Right lobe of liver (tissue), 4 donors: ENCODE data around the gene LSM14A.

ENCODE experiments used
- POLR2A ChIP-seq: fragments of 450-650 bp; IDR thresholded peaks from one replicate; pipeline ENCODE4 v1.6.1; 2017; ENCODE audit warnings: antibody characterized with exemption, mild to moderate bottlenecking
- TF ChIP-seq, protein P1 (sequence below), 4 donors: fragments of 200-600 bp in 3 of 4; fragments of 450-650 bp in 1 of 4; IDR thresholded peaks; one replicate each; pipeline versions ENCODE4 v1.5.1 to v1.8.0; 2016 to 2022; ENCODE audit warnings: antibody characterized with exemption in 4 of 4, mild to moderate bottlenecking in 2 of 4
- donor health status: DM: no; HTN: no; CAD: no.
- donor health status: DM: no; HTN: no; CAD: no.
- donor health status: DM: no; HTN: yes; CAD: no.

DNA sequence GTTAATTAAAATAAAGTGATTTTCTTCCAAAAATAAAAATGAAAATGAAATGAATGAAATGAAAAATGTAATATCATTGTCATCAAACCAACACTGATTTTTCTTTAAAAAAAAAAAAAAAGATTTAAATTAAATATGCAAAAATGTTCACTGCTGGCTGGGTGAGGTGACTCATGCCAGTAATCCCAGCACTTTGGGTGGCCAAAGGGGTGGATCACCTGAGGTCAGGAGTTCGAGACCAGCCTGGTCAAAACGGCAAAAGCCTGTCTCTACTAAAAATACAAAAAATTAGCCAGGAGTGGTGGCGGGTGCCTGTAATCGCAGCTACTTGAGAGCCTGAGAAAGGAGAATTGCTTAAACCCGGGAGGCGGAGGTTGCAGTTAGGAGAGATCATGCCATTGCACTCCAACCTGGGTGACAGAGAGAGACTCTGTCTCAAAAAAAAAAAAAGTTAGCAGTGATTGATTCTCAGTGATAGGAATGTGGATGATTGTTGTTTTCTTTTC lies 44.6 kb upstream of the LSM14A start:
- TF ChIP-seq, protein P1, sequence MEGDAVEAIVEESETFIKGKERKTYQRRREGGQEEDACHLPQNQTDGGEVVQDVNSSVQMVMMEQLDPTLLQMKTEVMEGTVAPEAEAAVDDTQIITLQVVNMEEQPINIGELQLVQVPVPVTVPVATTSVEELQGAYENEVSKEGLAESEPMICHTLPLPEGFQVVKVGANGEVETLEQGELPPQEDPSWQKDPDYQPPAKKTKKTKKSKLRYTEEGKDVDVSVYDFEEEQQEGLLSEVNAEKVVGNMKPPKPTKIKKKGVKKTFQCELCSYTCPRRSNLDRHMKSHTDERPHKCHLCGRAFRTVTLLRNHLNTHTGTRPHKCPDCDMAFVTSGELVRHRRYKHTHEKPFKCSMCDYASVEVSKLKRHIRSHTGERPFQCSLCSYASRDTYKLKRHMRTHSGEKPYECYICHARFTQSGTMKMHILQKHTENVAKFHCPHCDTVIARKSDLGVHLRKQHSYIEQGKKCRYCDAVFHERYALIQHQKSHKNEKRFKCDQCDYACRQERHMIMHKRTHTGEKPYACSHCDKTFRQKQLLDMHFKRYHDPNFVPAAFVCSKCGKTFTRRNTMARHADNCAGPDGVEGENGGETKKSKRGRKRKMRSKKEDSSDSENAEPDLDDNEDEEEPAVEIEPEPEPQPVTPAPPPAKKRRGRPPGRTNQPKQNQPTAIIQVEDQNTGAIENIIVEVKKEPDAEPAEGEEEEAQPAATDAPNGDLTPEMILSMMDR (IDR thresholded peaks at IDR 0.05): no peak
- no peak for TF ChIP-seq POLR2A
